Effector memory CD8-positive, alpha-beta T cell (primary cell): ENCODE measurements around the gene STK39.
"Not testable (repeated sequence)": the region's sequence is repeated elsewhere in the genome, so short reads cannot be mapped to it uniquely, and the experiment has no call there.

Experiments used
- ATAC-seq: fragments of 150-1000 bp; cut with Tn5 transposase; replicated peaks from 2 replicates; pipeline ENCODE4 v1.10.0; 2021; ENCODE audit warnings: mild to moderate bottlenecking, moderate library complexity
- DNase-seq, 3 experiments: peaks; one replicate each; pipeline ENCODE4 v3.0.0; 2021
- H3K27ac Mint-ChIP-seq, 2 donors: one replicate each; pipeline ENCODE4 v1.8.0; 2022; ENCODE audit warnings: mild to moderate bottlenecking in 2 of 2, mixed read lengths in 2 of 2, moderate library complexity in 2 of 2
- H3K27me3 Mint-ChIP-seq, 2 donors: one replicate each; pipeline ENCODE4 v1.8.0; 2022; ENCODE audit warnings: mixed read lengths in 2 of 2
- H3K36me3 Mint-ChIP-seq: one replicate; pipeline ENCODE4 v1.8.0; 2022; ENCODE audit warnings: mild to moderate bottlenecking, moderate library complexity, mixed read lengths; ENCODE audit not compliant: insufficient read depth
- H3K4me1 Mint-ChIP-seq, 2 donors: one replicate each; pipeline ENCODE4 v1.8.0; 2022; ENCODE audit warnings: low read depth in 2 of 2, mixed read lengths in 2 of 2
- H3K4me3 Mint-ChIP-seq, 2 donors: one replicate each; pipeline ENCODE4 v1.8.0; 2022; ENCODE audit warnings: mild to moderate bottlenecking in 2 of 2, mixed read lengths in 2 of 2, moderate library complexity in 2 of 2
- H3K9me3 Mint-ChIP-seq, 2 donors: one replicate each; pipeline ENCODE4 v1.8.0; 2022; ENCODE audit warnings: mixed read lengths in 2 of 2

The STK39 gene

DNA sequence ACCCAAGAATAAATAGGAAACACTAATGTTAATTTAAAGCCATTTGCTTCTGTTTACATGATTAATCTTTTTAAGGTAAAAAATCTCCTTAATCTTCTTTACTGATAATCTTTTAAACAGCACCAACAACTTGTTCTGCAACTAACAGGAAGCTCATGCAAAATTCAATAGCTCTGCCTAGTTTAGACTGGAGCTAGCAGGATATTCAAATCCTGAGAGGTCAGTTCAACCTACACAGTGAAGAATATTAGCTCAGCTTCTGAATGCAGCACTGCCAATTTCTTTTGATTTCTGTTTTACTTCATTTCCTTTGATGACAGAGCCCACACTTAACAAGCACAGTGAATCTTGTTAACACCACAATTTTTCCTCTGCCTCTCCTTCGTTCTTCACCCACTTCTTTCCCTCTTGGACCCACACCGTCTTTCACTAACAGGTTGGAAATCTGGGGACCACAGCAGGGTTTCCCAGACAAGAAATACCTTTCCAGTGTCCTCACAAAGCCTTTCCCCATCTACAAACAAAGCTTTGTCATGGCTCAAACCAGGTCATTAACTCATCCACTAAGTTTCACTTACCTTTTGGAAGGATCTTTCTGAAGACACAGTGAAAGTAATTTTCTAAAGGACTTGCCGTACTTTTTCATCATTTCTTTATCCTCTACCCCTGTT, 109.8 kb downstream of the STK39 start:
- DNase-seq (no peak), ATAC-seq (no peak)
- H3K9me3 Mint-ChIP-seq, result no peaks in the 10 kb centered on the region
- peaks cover 30% of the 10 kb centered on the region for H3K36me3 Mint-ChIP-seq
- H3K4me3 Mint-ChIP-seq, result no peak overlapping the region
- peaks cover 0 to 27% of the 10 kb centered on the region in 2 donors for H3K4me1 Mint-ChIP-seq
- H3K27ac Mint-ChIP-seq, result peak overlapping the region; percentile 4 to 29
- H3K27me3 Mint-ChIP-seq, result no peaks in the 10 kb centered on the region

DNA sequence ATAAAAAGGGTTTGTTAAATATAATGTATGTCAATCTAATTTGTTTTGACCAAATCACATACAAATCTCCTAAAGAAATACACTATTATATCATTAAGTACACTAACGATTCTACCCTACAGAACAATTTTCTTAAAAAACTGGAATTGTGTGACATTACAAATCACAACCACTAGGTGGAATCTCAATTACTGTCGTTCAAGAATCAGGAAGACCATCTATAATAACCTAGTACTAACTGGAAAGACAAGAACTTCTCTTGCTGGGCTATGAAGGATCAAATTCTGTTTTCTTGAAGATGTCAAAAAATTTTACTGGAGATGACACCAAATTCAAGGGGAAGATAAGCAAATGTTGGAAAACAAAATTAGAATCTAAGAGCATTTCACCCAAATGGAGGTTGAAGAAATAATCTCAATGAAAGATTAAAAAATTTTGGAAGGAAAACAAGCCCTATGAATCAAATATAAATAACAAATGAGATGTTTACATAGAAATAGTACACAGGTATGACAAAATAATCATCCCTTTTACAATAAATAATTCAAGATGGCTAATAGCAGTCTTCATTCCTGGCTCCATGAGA, 110.9 kb downstream of the STK39 start:
- ATAC-seq (peak; percentile 59), DNase-seq (no peak)
- H3K4me1 Mint-ChIP-seq, result peaks cover 2 to 33% of the 10 kb centered on the region in 2 donors
- H3K27ac Mint-ChIP-seq, result peak overlapping the region in 1 of 2 donors; percentile 29
- peaks cover 32% of the 10 kb centered on the region for H3K36me3 Mint-ChIP-seq
- no peaks in the 10 kb centered on the region for H3K27me3 Mint-ChIP-seq
- no peak overlapping the region for H3K4me3 Mint-ChIP-seq
- no peaks in the 10 kb centered on the region for H3K9me3 Mint-ChIP-seq

DNA sequence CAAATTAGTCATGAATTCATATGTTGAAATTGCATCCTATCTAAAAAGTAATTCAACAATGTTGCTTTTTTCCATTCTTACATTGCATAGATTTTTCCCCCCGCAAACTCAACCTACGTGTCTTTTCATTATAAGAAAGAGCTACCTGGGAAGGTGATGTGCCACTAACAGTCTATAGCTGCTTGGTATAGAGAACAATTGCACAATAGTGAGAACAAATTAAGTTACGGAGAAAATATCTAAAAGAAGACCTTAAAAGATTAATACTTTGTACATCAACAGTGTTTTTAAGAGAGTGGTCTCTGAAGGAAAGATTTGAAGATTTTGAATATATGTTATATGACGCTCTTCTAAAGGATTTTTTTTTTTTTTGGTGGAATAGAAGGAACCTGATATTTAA, 111.8 kb downstream of the STK39 start:
- H3K4me3 Mint-ChIP-seq, result no peak overlapping the region

DNA sequence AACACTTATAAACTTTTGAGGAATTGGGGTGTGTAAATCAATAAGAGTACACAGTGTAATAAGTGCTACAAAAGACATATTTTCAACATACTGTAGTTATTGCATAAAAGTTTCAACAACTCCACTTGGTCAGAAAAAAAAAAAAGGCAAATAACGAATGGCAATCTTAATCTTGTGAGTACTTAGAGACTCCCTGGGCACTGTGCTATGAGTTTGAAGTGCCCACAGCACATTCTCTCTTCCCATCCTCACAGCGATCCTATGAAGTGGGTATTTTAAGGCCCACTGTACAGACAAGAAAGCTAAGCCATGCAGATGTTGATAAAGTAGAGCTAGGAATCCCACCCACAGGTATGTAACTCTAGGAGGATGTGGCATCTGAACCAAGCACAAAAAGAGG, 112.3 kb downstream of the STK39 start:
- Mint-ChIP-seq H3K9me3 (no peaks in the 10 kb centered on the region), H3K4me1 (peaks cover 2 to 45% of the 10 kb centered on the region in 2 donors), H3K4me3 (no peak overlapping the region), H3K36me3 (peaks cover 35% of the 10 kb centered on the region), H3K27ac (no peak overlapping the region), H3K27me3 (no peaks in the 10 kb centered on the region)
- DNase-seq (no peak), ATAC-seq (no peak)

More for the DNA sequence above, 111.8 kb downstream of the STK39 start:
- Mint-ChIP-seq H3K4me1 (peaks cover 2 to 40% of the 10 kb centered on the region in 2 donors), H3K27ac (no peak overlapping the region), H3K27me3 (no peaks in the 10 kb centered on the region), H3K36me3 (peaks cover 35% of the 10 kb centered on the region), H3K9me3 (no peaks in the 10 kb centered on the region)
- DNase-seq (no peak), ATAC-seq (no peak)

DNA sequence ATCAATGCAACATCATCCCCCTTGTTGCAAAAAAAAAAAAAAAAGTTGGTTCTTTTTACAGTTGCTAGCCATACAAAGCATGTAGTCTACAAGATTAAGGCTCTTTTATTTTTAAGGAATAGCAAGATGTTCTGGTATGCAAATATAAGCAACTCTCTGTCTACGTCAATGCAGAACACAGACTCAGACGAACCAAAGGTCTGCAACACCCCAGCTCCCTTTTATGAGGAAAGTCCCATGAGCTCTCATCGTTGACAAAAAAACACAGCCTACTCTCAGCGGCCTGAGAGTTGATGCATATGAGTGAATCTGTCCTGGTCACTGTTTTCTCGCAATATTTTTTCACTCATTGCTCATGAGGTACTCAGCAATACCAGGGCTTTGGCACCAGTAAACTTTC, 112.9 kb downstream of the STK39 start:
- no peak for ATAC-seq
- Mint-ChIP-seq H3K27me3 (no peaks in the 10 kb centered on the region), H3K36me3 (peaks cover 40% of the 10 kb centered on the region), H3K4me1 (peaks cover 2 to 47% of the 10 kb centered on the region in 2 donors), H3K4me3 (no peak overlapping the region), H3K27ac (no peak overlapping the region), H3K9me3 (no peaks in the 10 kb centered on the region)
- no peak for DNase-seq

DNA sequence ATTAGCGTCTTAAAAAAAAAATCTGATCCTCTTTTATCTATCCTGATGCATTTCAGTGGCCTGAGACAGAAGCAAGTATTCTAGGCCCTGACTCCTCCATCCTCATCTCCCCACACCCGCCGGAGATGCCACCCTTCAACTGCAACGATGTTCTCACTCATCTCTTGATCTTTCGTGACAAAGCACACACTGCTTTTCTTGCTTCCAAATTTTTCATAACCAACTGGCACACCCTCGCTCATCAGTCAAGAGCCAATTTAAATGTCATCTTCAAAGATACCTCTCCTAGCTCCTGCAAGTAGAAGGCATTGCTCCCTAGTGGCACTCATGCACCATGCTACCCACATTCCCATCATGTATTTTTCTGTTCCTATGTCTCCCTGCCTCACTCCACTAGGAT, 115.0 kb downstream of the STK39 start:
- H3K36me3 Mint-ChIP-seq, result peaks cover 38% of the 10 kb centered on the region

DNA sequence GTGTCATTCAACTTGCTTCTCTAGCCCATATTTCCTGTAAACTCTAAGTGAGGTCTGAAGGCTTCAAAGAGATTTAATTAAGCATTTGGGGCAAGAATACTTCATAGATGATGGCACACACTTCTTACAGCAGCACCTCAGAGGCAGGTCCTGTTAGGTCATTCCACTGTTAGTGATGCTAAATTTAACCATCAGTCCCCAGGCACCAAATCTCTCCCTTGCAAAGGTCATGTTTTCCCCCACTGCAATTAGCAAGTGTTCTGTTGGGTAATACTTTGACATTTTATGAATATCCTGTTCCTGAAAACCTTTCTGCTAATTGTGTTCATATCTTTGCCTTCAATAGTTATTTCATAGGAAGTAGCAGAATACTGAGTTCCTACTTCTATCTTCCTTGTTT, 117.0 kb downstream of the STK39 start:
- Mint-ChIP-seq H3K9me3 (no peaks in the 10 kb centered on the region), H3K27me3 (no peaks in the 10 kb centered on the region), H3K27ac (peak overlapping the region in 1 of 2 donors; percentile 81), H3K36me3 (peaks cover 38% of the 10 kb centered on the region), H3K4me1 (peaks cover 2 to 30% of the 10 kb centered on the region in 2 donors), H3K4me3 (no peak overlapping the region)
- ATAC-seq (no peak), DNase-seq (no peak)

More for the DNA sequence above, 115.0 kb downstream of the STK39 start:
- H3K9me3 Mint-ChIP-seq, result no peaks in the 10 kb centered on the region
- H3K4me3 Mint-ChIP-seq, result no peak overlapping the region
- peak overlapping the region in 1 of 2 donors; percentile 18 for H3K27ac Mint-ChIP-seq
- peaks cover 2 to 43% of the 10 kb centered on the region in 2 donors for H3K4me1 Mint-ChIP-seq
- no peak for ATAC-seq
- H3K27me3 Mint-ChIP-seq, result no peaks in the 10 kb centered on the region
- no peak for DNase-seq

DNA sequence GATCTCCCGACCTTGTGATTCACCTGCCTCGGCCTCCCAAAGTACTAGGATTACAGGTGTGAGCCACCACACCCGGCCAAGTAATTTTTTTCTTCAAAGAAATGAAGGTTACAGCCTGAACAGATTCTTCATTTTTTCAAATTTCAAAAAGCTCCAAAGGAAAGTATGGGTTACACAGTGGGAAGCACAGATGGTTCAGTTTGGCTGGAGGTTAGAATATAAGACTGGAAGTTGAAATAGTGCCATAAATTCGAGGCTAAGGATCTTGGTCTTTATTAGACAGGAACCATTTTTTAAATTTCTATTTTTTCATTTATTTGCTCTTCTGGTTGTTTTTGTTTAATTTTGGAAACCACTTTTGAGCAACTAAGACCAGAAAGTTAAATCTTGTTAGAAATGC, 120.0 kb downstream of the STK39 start:
- peak overlapping the region in 1 of 2 donors; percentile 26 for H3K27ac Mint-ChIP-seq
- H3K36me3 Mint-ChIP-seq, result peaks cover 40% of the 10 kb centered on the region
- H3K27me3 Mint-ChIP-seq, result no peaks in the 10 kb centered on the region
- ATAC-seq, result no peak
- H3K9me3 Mint-ChIP-seq, result no peaks in the 10 kb centered on the region
- peaks cover 2 to 21% of the 10 kb centered on the region in 2 donors for H3K4me1 Mint-ChIP-seq
- DNase-seq, result no peak
- H3K4me3 Mint-ChIP-seq, result no peak overlapping the region

DNA sequence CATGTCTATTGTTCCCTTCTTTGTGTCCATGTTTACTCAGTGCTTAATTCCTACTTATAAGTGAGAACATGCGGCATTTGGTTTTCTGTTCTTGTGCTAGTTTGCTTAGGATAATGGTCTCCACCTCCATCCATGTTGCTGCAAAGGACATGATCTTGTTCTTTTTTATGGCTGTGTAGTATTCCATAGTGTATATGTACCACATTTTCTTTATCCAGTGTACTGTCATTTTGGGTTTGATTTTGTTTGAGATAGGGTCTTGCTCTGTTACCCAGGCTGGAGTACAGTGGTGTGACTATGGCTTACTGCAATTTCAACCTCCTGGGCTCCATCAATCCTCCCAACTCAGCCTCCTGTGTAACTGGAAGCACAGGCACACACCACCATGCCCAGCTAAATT, 125.2 kb downstream of the STK39 start:
- not testable (repeated sequence) for ATAC-seq, H3K9me3 Mint-ChIP-seq, DNase-seq, H3K27me3 Mint-ChIP-seq, H3K4me3 Mint-ChIP-seq, H3K4me1 Mint-ChIP-seq
- Mint-ChIP-seq H3K36me3 (peaks cover 26% of the 10 kb centered on the region), H3K27ac (peak overlapping the region; percentile 23 to 39)

DNA sequence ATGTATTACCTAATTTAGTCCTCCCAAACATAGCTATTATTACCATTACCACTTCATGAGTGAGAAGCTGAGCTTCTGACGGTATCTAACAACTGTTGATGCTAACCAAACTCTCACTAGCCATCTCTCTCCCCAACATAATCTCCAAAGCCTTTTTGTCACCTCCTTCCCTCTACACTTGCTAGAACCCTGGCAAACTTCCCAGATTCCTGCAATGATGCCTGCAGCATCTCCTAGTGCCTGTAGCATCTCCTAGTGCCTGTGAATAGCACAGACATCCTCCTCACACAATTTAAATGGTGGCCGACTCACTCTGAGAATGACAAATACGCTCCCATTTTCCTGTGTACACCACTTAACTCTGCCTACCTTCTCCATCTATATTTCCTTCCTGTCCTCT, 126.7 kb downstream of the STK39 start:
- no peak overlapping the region for H3K27ac Mint-ChIP-seq
- ATAC-seq (no peak), DNase-seq (no peak)
- H3K36me3 Mint-ChIP-seq, result peaks cover 23% of the 10 kb centered on the region
- H3K9me3 Mint-ChIP-seq, result no peaks in the 10 kb centered on the region
- no peak overlapping the region for H3K4me3 Mint-ChIP-seq
- no peaks in the 10 kb centered on the region for H3K27me3 Mint-ChIP-seq
- H3K4me1 Mint-ChIP-seq, result peaks cover 0 to 2% of the 10 kb centered on the region in 2 donors

DNA sequence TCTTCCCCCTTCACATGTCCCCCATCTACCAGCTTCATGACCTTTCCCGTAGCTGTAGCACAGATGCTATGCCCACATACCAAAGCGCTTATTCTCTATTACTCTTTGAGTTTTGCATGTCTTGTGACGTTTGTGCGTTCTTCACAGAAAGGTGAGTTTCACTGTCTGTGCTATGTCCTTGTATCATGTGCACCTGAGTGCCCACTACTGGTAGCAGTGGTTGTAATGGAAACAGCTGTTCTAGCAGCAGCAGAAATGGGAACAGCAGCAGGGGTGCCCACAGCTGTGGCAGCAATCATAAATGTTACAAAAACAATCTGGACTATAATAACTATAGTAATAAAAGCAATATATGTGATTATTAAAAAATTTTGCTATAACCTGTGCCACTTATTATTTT, 127.1 kb downstream of the STK39 start:
- no peak for ATAC-seq
- no peak overlapping the region for H3K4me3 Mint-ChIP-seq
- peaks cover 0 to 2% of the 10 kb centered on the region in 2 donors for H3K4me1 Mint-ChIP-seq
- H3K9me3 Mint-ChIP-seq, result no peaks in the 10 kb centered on the region
- no peak overlapping the region for H3K27ac Mint-ChIP-seq
- DNase-seq, result no peak
- no peaks in the 10 kb centered on the region for H3K27me3 Mint-ChIP-seq
- H3K36me3 Mint-ChIP-seq, result peaks cover 19% of the 10 kb centered on the region

DNA sequence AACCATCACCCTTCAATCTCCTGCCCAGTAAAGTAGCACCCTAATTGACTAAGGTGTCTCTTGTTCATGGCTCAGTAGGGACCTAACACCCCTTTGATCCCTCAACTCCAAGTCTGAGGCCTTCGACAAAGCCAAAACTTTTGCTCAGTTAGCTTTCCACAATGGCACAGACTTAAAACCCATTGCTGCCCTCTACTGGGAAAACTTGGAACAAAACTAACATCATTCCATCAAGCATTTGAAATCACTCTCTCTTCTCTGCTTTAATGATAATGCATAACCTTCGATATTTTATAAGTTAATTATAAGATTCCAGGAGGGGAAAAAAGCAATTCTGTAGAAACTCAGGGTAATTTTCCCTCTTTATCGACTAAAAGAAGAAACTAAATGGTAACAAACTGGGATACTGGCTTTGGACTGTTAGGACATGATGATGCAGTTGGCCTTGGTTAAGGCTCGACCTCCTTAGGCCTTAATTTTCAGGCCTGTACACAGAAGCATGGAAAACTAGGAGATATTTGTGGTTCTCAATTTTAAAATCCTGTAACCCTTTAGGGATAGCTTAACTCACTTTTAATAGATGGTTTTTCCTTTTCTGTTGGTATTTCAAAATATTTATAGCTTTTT, 127.8 kb downstream of the STK39 start:
- Mint-ChIP-seq H3K9me3 (no peaks in the 10 kb centered on the region), H3K4me1 (peaks cover 0 to 2% of the 10 kb centered on the region in 2 donors), H3K36me3 (peaks cover 19% of the 10 kb centered on the region), H3K4me3 (no peak overlapping the region), H3K27me3 (no peaks in the 10 kb centered on the region), H3K27ac (no peak overlapping the region)
- ATAC-seq, result peak; percentile 42
- DNase-seq, result peak; percentile 11 to 29 (median 21)

DNA sequence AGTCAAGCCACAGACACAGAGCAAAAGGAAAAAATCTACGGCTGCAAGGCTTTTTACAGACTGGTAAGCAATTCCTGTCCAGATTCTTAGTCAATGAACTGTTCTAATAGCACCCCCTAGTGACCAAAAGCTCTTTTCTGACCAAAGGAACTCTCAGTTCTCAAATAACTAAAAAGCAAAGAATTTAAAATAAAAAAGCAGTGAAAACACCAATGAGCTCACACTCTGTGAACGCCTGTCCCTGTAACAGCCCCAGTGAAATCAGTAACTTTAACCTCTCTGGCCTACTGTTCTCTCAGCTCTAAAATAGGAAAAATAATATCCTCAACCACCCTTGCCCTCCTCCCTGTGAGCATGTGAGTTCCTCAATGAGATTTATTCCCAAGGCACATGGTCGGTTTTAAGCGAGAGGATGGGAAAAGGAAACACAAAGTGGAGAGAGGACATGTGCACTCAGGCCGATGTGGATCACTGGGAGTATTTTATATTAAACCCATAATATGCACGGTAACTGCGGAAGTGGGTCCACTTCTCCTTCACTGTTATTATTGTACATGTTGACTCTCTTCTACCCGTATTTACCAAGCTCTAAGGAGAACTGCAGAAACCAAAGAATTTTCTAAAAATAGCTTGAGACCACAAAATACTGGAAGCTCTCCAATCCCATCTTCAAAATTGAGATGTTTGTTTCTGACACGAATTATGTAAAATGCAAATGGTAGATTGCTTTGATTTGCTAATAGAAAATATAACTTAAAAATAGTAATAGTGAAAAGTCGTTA, 128.5 kb downstream of the STK39 start:
- Mint-ChIP-seq H3K4me1 (peaks cover 0 to 2% of the 10 kb centered on the region in 2 donors), H3K27ac (no peak overlapping the region), H3K36me3 (peaks cover 17% of the 10 kb centered on the region), H3K4me3 (no peak overlapping the region), H3K27me3 (no peaks in the 10 kb centered on the region), H3K9me3 (no peaks in the 10 kb centered on the region)
- DNase-seq (peak; percentile 18 to 30 (median 25)), ATAC-seq (peak; percentile 57)
